Measurements from ENCODE around the gene ANGPT4.

DNA sequence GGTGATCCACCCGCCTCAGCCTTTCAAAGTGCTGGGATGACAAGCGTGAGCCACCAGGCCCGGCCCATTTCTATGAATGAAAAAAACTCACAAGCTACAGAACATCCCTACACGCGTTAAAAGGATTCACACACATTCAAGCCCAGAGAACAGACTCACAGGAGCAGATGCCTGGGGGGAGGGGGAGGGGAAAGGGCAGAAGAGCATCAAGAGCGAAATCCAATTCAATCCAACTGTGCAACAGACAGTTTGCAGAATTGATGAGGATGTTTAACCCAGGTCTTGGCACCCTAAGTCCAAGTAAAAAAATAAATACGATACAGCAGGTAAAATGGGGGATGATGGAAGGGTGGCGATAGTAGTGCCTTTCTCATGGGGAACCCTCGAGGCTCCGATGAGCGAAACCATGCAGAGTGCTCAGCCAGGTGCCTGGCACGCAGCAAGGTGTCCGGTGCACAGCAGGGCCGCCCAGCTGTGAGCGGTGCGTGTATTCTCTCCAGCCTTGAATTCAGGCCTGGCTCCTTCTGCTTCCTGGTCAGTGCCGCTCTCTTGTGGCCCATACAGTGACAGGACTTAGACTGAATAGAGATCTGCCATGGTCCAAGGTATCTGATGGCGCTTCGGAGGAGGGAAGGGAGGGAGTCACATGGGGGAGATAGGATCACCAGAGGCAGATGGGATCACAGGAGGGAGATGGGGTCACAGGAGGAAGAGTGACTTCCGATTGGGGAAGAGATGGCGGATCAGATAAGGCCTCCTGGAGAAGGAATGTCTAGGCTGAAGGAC, 35.4 kb upstream of the ANGPT4 start:
- TF ChIP-seq ESRRA (CRISPR knock-in tag; IDR thresholded peaks at IDR 0.05; ENCODE audit: borderline replicate concordance): no peak
- TF ChIP-seq ZNF121 (CRISPR knock-in tag; IDR thresholded peaks at IDR 0.05): no peak
- TF ChIP-seq, protein P1, sequence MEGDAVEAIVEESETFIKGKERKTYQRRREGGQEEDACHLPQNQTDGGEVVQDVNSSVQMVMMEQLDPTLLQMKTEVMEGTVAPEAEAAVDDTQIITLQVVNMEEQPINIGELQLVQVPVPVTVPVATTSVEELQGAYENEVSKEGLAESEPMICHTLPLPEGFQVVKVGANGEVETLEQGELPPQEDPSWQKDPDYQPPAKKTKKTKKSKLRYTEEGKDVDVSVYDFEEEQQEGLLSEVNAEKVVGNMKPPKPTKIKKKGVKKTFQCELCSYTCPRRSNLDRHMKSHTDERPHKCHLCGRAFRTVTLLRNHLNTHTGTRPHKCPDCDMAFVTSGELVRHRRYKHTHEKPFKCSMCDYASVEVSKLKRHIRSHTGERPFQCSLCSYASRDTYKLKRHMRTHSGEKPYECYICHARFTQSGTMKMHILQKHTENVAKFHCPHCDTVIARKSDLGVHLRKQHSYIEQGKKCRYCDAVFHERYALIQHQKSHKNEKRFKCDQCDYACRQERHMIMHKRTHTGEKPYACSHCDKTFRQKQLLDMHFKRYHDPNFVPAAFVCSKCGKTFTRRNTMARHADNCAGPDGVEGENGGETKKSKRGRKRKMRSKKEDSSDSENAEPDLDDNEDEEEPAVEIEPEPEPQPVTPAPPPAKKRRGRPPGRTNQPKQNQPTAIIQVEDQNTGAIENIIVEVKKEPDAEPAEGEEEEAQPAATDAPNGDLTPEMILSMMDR (IDR thresholded peaks at IDR 0.05): no peak
- no peak for TF ChIP-seq ZNF232 (CRISPR knock-in tag; IDR thresholded peaks at IDR 0.05)

All from WTC11 (cell line).